ENCODE data around the gene MARS2.
"Not testable (repeated sequence)": the region's sequence is repeated elsewhere in the genome, so short reads cannot be mapped to it uniquely, and the experiment has no call there.

MARS2 gene

GRCh38 chr2:197705121-197705911 is at the start of gene MARS2:
Gene MARS2, plus strand, starts transcription at chr2:197705369. Its CDS starts 37 bp downstream, at chr2:197705406.
- DNase-seq: peak; percentile 90

DNA sequence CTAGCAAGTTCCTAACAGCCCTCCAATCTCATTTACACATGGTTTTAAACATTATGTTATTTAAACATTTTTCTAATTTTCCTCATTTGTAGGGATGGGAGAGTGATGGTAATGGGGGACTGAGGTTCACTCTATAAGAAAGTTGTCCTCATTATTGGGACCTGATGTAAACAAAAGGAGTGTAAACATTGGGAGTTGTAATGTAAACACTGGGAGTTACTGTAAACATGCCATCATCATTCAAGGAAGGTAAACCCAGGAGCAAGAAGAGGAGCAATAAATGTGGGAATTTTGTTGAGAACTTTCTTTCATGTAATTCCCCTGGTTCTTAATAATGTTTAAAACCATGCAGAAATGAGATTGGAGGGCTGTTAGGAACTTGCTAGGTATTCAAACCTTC is 47.6 kb upstream of the MARS2 start:
- DNase-seq: no peak

GRCh38 chr2:197661626-197662025 is 43.5 kb upstream of the MARS2 start:
- DNase-seq: no peak

DNA sequence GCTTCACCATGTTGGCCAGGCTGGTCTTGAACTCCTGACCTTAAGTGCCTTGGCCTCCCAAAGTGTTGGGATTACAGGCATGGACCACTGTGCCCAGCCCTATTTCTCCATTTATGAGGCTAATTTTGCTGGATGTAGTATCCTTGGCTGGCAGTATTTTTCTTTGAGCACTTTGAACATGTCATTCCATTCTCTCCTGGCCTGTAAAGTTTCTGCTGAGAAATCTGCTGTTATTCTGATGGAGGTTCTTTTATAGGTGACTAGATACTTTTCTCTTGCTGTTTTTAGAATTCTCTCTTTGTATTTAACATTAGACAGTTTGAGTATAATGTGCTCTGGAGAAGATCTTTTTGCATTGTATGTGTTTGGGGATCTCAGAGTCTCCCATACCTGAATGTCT is 38.9 kb upstream of the MARS2 start:
- no peak for DNase-seq

- DNase-seq: no peak
Observed at GRCh38 chr2:197668296-197668695, 36.9 kb upstream of the MARS2 start.

DNA sequence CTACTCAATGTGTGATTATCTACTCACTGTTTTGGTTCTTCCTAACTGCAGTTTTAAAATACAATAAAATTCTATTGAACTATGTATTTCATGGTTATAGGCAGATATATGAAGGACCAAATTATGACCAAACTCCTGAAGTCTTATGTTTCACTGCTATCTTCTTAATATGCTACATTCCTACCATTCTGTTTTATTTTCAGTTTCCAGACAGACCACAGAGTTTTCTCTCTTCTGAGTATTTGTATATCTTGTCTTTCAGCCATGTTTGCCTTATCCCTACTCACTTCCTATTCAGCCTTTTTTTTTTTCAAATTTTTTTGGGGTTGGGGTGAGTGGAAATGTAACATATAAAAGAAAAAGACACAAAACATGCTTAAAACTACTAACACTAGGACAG is 36.1 kb upstream of the MARS2 start:
- DNase-seq: no peak

DNA sequence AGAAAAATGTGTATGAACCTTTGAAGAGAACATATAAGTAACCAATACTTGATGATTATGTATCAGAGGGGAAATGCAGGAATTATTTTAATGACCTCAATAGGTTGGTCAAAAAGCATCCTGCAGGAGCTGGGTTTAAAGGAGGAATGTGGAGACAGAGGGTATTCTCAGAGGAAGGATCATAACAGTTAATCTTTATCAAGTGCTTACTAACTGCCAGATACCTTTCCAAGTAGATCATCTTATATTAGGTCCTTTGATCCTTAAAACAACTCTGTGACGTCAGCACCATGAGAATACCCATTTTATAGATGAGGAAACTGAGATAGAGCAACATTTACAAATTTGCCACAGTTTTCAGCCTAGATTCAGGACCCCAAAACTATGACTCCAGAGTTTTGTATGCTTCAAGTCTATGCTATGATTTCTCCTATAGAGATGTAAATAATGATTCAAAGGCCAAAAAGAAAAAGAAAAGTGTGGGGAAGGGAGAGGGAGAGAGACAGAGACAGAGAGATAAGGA is 32.7 kb upstream of the MARS2 start:
- DNase-seq: no peak

GRCh38 chr2:197673106-197673505 is 32.1 kb upstream of the MARS2 start:
- no peak for DNase-seq

DNA sequence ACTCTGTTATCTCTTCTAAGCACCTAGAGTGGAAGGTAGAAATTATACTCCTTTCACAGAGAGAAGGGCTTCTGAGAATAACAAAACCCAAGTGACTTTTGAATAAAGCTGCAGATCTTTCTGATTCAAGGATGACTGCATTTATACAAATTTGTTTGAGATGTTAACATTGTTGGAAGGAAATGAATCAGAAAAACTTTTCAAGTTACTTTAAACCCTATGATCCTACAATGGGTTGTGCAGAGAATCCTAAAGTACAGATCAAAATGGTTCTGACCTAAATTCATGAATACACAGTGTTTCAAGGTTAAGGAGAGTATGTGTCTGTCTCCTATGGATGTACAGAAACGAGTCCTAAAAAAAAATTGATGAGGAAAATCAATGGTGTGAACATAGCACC is 31.6 kb upstream of the MARS2 start:
- no peak for DNase-seq

- DNase-seq: no peak
Observed at GRCh38 chr2:197674060-197674459, 31.1 kb upstream of the MARS2 start.

DNA sequence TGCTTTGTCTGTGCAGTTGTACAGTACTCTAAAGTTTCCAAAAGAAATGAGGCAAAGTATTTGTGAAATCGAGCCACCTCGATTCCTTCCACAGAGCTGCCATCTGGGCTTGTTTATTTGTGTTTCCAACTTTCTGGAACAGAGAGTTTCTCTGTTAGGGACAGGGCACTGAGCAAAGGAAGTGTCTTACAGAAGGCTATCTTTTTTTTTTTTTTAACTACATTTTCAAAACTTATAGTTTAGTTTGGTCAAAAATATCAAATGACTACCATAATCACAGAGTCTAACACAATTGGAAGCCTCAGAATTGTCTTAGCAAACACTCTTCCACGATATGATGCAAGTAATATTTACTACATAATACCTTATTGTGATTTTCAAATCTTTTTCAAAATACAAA is 30.6 kb upstream of the MARS2 start:
- no peak for DNase-seq

- DNase-seq: no peak
Observed at GRCh38 chr2:197675246-197675645, 29.9 kb upstream of the MARS2 start, which contains the start of gene RFTN2. Gene RFTN2, minus strand, starts transcription at chr2:197675587. Its CDS starts 129 bp downstream, at chr2:197675458.

DNA sequence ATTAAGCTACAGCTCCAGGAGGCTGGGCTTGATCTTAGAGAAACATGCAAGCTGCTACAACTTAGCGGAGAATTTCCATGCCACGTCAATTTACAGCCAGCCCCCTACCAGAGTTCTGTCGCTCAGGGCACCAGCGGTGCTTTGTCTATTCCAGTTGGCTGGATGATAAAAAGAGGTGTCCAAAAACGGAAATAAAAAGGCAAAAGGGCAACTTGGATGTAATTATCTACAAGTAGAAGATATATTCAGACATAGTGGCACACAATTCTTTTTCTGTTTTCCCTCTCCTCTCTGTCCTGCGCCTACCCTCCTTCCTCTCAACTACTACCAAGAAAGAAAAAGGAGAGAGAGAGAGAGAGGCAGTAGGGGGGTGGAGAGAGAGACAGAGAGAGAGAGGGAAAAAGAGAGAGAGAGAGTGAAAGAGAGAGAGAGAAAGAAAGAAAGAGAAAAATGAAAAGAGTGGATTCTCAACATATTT is 29.4 kb upstream of the MARS2 start:
- DNase-seq: no peak

DNA sequence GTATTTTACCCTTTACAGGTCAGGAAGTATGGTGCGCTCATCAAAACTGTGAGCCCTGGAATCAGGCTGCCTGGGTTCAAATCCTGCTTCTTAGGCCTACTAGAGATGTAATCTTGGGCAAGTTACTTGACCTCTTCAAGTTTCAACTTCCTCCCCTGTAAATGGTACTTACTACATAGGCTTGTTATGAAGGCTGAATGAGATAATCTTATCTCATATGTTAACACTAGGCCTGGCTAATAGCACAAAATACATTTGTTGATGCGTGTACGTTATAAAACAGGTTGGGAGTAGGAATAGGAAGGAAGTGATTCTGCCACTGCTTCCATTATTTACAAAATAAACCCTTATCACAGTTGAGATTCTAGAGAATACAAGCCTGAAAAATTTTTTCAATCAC is 28.1 kb upstream of the MARS2 start:
- DNase-seq: no peak

DNA sequence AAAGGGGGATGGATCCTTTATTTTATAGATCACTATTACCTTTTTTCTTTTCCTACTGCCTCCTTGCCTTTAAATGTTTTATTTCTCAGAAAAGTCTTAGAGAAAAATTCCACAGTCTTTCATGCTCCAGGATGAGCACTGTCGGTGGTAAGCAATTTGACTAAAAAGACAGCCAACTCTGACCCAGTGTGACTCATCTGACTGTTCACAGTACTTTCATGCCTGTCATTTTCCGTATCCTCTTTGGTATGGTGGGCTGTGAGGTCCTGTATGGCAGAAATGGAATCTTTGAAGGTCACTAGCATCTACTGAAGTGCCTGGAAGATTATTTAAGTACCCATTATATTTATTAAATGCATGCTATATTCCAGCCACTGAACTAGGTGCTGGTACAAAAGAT is 27.7 kb upstream of the MARS2 start:
- DNase-seq: no peak

DNA sequence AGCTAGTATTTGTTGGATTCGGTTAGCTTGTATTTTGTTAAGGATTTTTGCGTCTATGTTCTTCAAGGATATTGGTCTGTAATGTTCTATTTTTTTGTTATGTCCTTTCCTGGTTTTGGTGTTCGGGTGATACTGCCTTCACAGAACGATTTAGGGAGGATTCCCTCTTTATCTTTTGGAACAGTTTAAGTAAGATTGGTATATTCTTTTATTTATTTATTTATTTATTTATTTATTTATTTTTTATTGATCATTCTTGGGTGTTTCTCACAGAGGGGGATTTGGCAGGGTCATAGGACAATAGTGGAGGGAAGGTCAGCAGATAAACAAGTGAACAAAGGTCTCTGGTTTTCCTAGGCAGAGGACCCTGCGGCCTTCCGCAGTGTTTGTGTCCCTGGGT is 10.0 kb upstream of the MARS2 start:
- not testable (repeated sequence) for DNase-seq

GRCh38 chr2:197695971-197696370 is 9.2 kb upstream of the MARS2 start:
- DNase-seq: not testable (repeated sequence)

- DNase-seq: not testable (repeated sequence)
Observed at GRCh38 chr2:197696571-197696970, 8.6 kb upstream of the MARS2 start.

- not testable (repeated sequence) for DNase-seq
Observed at GRCh38 chr2:197699724-197700123, 5.4 kb upstream of the MARS2 start.

GRCh38 chr2:197700960-197701359 is 4.2 kb upstream of the MARS2 start:
- DNase-seq: no peak

GRCh38 chr2:197704434-197705120 is 592 bp upstream of the MARS2 start:
- no peak for DNase-seq

DNA sequence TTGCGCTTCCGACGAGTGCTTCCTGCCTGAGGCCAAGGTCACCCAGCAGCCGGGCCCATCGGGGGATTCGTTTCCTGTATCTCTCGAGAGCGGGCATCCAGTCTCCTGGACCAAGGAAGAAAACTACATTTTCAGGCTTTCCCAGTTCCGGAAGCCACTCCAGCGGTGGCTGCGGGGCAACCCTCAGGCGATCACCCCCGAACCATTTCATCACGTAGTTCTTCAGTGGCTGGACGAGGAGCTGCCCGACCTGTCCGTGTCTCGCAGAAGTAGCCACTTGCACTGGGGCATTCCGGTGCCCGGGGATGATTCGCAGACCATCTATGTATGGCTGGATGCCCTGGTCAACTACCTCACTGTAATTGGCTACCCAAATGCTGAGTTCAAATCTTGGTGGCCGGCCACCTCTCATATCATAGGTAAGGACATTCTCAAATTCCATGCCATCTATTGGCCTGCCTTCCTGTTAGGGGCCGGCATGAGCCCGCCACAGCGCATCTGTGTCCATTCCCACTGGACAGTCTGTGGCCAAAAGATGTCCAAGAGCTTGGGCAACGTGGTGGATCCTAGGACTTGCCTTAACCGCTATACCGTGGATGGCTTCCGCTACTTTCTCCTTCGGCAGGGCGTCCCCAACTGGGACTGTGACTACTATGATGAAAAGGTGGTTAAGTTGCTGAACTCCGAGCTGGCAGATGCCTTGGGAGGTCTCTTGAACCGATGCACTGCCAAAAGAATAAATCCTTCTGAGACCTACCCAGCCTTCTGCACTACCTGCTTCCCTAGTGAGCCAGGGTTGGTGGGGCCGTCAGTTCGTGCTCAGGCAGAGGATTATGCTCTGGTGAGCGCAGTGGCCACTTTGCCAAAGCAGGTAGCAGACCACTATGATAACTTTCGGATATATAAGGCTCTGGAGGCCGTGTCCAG is 1.0 kb downstream of the MARS2 start:
- no peak for DNase-seq

GRCh38 chr2:197706839-197707207 is 1.7 kb downstream of the MARS2 start:
- DNase-seq: no peak

Data from NCI-H1105 treated with DMSO at 0.1 percent for 48 hours (cell line).